Ishikawa (cell line): Measurements from ENCODE around the gene PLIN5.

Experiments
- CEBPB ChIP-seq: IDR thresholded peaks from 2 replicates; pipeline ENCODE4 v1.6.1; 2012
- CREB1 ChIP-seq: IDR thresholded peaks from 2 replicates; pipeline ENCODE4 v1.6.1; 2012; ENCODE audit warnings: low read depth
- EGR1 ChIP-seq: IDR thresholded peaks from 2 replicates; pipeline ENCODE4 v1.6.1; 2012
- EP300 ChIP-seq: IDR thresholded peaks from 2 replicates; pipeline ENCODE4 v1.6.1; 2012; ENCODE audit warnings: borderline replicate concordance
- FOXM1 ChIP-seq: IDR thresholded peaks from 2 replicates; pipeline ENCODE4 v1.6.1; 2012; ENCODE audit warnings: low read depth, borderline replicate concordance
- MAX ChIP-seq: IDR thresholded peaks from 2 replicates; pipeline ENCODE4 v1.6.1; 2012
- NFIC ChIP-seq: IDR thresholded peaks from 2 replicates; pipeline ENCODE4 v1.6.1; 2012
- RAD21 ChIP-seq: IDR thresholded peaks from 2 replicates; pipeline ENCODE4 v1.6.1; 2012; ENCODE audit warnings: low read depth
- REST ChIP-seq: IDR thresholded peaks from 2 replicates; pipeline ENCODE4 v1.6.1; 2012; ENCODE audit warnings: low read depth, mild to moderate bottlenecking
- TAF1 ChIP-seq: IDR thresholded peaks from 2 replicates; pipeline ENCODE4 v1.6.1; 2012; ENCODE audit warnings: low read depth, mild to moderate bottlenecking
- TCF12 ChIP-seq: IDR thresholded peaks from 2 replicates; pipeline ENCODE4 v1.6.1; 2012; ENCODE audit warnings: low read depth
- TEAD4 ChIP-seq: IDR thresholded peaks from 2 replicates; pipeline ENCODE4 v1.6.1; 2012
- USF1 ChIP-seq: IDR thresholded peaks from 2 replicates; pipeline ENCODE4 v1.6.1; 2012
- YY1 ChIP-seq: IDR thresholded peaks from 2 replicates; pipeline ENCODE4 v1.6.1; 2012; ENCODE audit warnings: low read depth
- ZBTB7A ChIP-seq: IDR thresholded peaks from 2 replicates; pipeline ENCODE4 v1.6.1; 2012; ENCODE audit warnings: low read depth

Gene PLIN5

GRCh38 chr19:4503825-4504170 lies 31.2 kb downstream of the PLIN5 start:
- TF ChIP-seq EP300, result no peak
- TF ChIP-seq USF1, result no peak
- no peak for TF ChIP-seq REST
- no peak for TF ChIP-seq YY1
- TF ChIP-seq MAX, result no peak
- TF ChIP-seq EGR1, result no peak
- TF ChIP-seq NFIC, result no peak
- TF ChIP-seq RAD21, result no peak
- TF ChIP-seq TCF12, result no peak

GRCh38 chr19:4503132-4503824 lies 31.7 kb downstream of the PLIN5 start:
- TF ChIP-seq TAF1 (no peak), EGR1 (no peak), TEAD4 (no peak), YY1 (no peak), TCF12 (no peak), FOXM1 (no peak), NFIC (no peak), CREB1 (no peak), EP300 (no peak), RAD21 (no peak), CEBPB (no peak), REST (no peak)

- no peak for TF ChIP-seq EP300
These were observed 32.5 kb downstream of the PLIN5 start for GRCh38 chr19:4502282-4503131.

- no peak for TF ChIP-seq FOXM1
- no peak for TF ChIP-seq TAF1
- no peak for TF ChIP-seq NFIC
- no peak for TF ChIP-seq EP300
- TF ChIP-seq MAX, result no peak
- TF ChIP-seq USF1, result no peak
- TF ChIP-seq CREB1, result no peak
- no peak for TF ChIP-seq CEBPB
- no peak for TF ChIP-seq YY1
- TF ChIP-seq REST, result no peak
- no peak for TF ChIP-seq EGR1
- TF ChIP-seq RAD21, result no peak
- TF ChIP-seq TCF12, result no peak
- no peak for TF ChIP-seq ZBTB7A
- TF ChIP-seq TEAD4, result no peak
These were observed 33.3 kb downstream of the PLIN5 start for GRCh38 chr19:4501691-4502090.
